Kidney glomerular epithelial cell (primary cell): Measurements from ENCODE around the gene AQP12A.
"Not testable (repeated sequence)": the region's sequence is repeated elsewhere in the genome, so short reads cannot be mapped to it uniquely, and the experiment has no call there.

ENCODE experiments used
- DNase-seq: peaks from one replicate; lab custom pipeline; 2025; lab: John Stamatoyannopoulos, UW

AQP12A gene

GRCh38 chr2:240688553-240688919 lies 3.1 kb upstream of the AQP12A start:
- DNase-seq: no peak

- no peak for DNase-seq
Measured at GRCh38 chr2:240689975-240690374, 1.7 kb upstream of the AQP12A start.

- not testable (repeated sequence) for DNase-seq
Measured at GRCh38 chr2:240690421-240691074, 1.1 kb upstream of the AQP12A start.

DNA sequence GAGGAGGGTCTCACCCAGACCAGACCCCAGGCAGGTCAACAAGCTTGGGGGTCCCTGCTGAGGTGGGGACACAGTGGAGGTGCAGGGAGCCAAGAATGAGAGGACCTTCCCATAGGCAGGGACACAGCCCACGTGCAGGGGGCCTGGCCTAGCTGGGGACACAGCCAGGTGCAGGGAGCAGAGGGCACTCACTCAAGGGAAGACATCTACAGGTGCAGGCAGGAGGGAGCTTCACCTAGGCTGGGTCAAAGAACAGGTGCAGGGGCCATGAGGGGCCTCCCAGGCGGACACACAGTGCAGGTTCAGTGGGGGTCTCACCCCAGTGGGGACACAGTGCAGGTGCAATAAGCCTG lies 615 bp upstream of the AQP12A start:
- DNase-seq: not testable (repeated sequence)

GRCh38 chr2:240692583-240693561 lies 1.2 kb downstream of the AQP12A start:
- not testable (repeated sequence) for DNase-seq

DNA sequence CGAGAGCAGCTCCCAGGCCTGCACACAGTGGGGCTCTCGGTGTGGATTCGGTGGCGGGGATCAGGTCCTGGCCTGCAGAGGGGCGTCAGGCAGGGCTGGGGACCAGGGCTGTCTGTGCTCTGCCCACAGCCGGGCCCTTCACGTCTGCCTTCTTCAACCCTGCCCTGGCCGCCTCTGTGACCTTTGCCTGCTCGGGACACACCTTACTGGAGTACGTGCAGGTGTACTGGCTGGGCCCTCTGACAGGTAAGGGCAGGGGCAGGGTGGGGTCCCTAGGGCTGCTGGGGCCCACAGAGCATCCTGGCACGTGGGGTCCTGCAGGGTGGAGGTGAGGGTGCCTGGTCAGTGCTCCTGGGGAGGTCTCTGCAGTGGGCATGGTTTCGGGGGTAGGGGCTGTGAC lies 2.6 kb downstream of the AQP12A start:
- DNase-seq: not testable (repeated sequence)

GRCh38 chr2:240695593-240695992 lies 3.9 kb downstream of the AQP12A start:
- DNase-seq: not testable (repeated sequence)

DNA sequence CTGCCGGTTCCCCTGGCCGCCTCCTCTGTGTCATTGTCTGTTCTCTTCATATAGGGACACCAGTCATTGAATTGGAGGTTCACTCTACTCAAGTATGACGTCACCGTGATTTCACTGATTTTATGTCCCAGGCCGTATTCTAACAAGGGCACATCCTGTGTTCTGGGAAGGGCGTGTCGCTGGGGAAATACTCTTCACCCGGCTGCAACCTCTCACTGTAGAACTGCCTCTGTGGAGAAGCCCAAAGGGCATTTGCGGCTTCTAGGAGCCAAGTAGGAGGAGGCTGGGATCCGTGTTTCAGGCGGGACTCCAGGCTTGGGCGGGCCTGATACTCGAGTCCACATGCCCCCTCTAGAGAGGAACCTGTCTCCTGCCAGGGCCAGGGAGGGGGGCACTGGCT lies 4.8 kb downstream of the AQP12A start:
- not testable (repeated sequence) for DNase-seq

DNA sequence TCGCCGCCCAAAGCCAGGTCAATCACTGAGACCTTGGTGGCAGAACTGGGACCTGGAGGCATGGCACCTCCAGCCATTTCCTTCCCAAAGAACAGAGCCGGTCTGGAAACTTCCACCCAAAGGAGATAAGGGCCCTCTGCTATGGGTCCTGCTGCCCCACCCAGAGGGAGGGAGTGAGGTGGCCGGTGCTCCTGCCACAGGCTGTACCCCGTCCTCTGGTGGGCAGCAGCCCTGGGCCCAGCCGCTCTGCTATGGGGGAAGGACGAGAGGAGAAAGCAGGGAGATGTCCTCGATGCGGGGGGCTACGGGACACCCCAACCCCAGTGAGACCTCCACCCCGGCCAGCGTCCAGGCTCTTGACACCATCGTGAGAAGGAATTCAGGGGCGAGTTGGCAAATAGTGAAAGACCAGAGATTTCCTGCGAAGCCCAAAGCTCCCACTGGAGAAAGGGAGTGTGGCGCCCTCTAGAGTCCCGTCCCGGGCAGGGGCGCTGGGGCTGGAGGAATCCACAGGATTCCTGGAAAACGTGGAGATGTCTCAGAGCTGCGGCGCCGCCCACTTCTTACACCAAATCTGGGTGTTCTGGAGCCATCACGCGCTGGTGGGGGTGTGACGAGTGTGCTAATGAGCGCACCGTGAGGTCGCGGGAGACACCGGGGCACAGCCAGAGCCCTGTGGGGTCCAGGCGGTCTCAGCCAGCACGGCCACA lies 7.3 kb downstream of the AQP12A start:
- not testable (repeated sequence) for DNase-seq

- DNase-seq: not testable (repeated sequence)
Measured at GRCh38 chr2:240699835-240700234, 8.2 kb downstream of the AQP12A start.

GRCh38 chr2:240700616-240701015 lies 8.9 kb downstream of the AQP12A start:
- not testable (repeated sequence) for DNase-seq

DNA sequence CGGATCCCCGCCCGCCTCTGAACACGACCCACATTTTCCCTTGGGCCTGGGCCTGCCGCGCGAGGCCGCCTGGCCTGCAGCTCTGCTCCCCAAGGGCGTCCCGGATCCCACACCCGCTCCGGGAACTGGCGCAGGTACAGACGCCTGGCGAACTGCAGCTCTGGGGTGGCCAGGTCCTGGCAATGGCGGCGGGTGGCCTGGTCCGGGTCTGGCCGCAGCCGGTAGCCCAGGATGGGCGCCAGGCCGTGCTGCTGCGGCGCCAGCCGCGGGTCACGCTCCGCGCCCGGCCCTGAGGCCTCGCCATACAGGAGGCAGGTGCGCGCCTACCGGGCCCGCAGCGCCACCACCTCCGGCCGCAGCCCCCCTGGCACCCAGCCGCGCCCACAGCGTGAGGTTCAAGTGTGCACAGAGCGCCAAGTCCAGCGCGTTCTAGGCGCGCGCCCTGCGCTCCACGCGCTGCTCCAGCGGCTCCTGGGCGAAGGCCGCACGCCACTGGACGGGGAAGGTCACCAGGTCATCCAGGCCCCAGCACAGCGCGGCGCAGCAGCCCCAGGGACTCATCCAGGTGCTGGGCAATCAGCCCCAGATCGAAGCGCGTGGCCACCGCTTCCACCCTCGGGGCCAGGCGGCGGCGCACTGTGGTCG lies 9.5 kb downstream of the AQP12A start:
- DNase-seq: no peak

DNA sequence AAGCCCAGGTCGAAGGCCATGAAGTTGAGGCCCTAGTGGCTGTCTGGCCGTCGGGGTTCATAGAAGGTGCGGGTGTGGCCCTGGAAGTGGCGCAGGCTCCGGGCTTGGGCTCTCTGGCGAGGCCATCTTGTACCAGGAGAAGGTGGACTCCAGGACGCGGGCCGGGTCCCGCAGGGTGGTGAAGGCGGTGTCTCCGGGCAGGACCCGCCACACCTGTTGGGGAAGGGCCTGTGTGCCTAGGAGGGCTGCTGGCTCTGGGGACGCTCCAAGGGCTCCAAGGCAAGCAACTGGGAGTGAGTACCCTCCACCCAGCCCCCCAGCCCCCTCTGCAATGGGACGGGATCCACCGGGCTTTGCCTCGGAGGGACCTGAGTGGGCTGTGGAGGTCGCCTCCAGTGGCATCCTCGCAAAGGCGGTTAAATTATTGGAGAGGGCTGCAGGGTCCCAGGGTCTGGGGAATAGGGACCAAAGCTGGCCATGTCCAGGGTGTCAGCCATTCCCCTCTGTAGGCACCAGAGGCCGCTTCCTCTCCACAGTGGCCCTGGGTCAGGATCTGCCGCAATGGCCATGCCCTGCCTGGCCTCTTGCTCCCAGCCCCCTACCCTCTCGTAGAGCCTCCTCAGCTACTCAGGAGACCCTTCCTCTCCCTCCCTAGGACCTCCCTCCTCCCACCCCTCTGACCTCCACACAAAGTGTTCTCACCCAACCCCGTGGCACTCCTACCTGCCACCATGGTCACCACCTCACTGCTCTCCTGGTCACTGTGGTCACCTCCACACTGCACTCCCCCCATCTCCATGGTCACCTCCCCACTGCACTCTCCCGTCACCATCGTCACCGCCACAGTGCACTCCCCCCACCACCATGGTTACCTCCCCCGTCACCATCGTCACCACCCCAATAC lies 10.3 kb downstream of the AQP12A start:
- DNase-seq: no peak

DNA sequence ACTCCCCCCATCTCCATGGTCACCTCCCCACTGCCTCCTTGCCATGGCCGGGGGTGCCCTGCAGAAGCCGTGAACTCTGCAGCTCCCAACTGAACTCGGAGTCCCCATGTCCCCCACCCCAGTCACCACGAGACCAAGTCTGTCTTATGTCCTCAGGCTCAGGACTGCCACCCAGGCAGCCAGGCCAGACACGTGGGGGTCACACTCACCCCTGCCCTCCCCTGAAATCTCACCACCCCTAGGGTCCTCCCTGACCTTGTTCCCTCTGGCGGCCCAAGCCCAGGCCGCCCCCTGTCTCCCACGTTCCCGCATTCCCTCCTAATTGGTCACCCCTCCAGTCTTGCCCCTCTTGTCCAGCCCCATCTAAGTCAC lies 11.0 kb downstream of the AQP12A start:
- DNase-seq: no peak

GRCh38 chr2:240703417-240704341 lies 12.0 kb downstream of the AQP12A start:
- no peak for DNase-seq

- no peak for DNase-seq
Measured at GRCh38 chr2:240704651-240705050, 13.0 kb downstream of the AQP12A start.

- DNase-seq: no peak
Measured at GRCh38 chr2:240705204-240705791, 13.6 kb downstream of the AQP12A start.

DNA sequence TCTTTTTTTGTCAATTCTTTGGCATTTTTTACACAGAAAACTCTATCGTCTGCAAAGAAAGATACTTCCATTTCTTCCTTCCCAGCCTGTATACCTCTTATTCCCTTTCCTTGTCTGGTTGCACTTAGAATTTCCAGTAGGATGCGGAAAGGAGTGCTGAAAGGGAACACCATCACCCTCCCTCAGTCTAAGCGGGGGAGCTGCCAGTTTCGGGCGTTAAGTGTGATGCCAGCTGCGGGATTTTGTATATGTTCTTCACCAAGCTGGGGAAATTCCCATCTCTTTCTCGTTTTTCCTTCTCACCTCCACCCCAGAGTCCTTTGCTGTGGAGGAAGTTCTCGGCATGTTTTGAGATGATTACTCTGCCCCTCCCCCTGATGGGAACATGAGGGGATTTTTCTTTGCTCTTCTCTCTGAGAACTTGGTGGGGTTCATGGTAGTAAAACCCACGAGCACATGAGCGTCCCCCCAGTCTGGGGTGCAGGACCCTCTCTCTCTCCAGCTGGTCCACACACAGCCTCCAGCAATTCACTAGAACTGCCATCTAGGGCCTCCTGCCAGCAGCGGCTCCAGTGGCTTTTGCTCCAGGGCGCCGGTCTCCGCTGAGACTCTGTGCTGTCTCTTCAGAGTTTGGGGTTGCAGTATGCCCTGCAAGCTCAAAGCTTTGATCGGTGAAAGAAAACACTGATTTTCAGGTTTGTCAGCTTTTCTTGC lies 15.5 kb downstream of the AQP12A start:
- DNase-seq: no peak

- DNase-seq: no peak
Measured at GRCh38 chr2:240707821-240708220, 16.2 kb downstream of the AQP12A start.
